ENCODE data around the gene GNAQ.
"Not testable (repeated sequence)": the region's sequence is repeated elsewhere in the genome, so short reads cannot be mapped to it uniquely, and the experiment has no call there.

GNAQ gene

DNA sequence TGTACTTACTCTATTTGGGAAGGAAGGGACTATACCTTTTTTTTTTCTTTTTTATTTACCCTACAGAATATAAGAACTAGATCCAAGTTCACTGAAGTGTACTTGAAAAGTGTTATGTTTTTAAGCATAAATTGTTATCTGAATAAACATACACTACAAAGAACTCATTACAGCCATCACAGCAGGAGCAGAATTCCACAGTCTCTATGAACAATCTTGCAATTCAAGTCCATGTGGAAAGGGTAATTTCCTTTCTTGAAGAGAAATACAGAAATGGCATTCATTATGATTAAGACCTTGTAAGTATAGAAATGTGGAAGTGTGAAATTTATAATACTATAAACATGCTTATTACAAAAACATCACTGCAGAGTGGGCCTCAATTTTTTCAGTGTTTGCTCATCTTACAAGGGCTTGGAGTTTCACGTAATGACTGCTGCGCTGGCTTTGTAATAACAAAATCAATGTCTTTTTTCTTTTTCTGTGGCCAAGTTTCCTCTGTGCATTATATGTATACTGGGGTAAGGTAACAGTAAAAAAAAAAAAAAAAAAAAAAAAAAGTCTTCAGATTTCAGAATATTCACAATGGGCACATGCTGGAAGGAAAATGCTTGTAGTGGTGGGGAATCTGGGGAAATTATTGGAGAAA is 306.4 kb downstream of the GNAQ start:
- Histone ChIP-seq H3K27ac (no peak overlapping the region), H3K4me3 (no peak overlapping the region)
- DNase-seq (ENCODE audit: low spot score) = no peak
- no peak for TF ChIP-seq CTCF (IDR thresholded peaks at IDR 0.05)

- H3K4me3 ChIP-seq; DNase-seq (ENCODE audit: low spot score): not testable (repeated sequence)
- H3K27ac ChIP-seq = peak overlapping the region in 1 of 2 donors; percentile 35
These were observed 310.5 kb downstream of the GNAQ start for GRCh38 chr9:77721156-77721555.

DNA sequence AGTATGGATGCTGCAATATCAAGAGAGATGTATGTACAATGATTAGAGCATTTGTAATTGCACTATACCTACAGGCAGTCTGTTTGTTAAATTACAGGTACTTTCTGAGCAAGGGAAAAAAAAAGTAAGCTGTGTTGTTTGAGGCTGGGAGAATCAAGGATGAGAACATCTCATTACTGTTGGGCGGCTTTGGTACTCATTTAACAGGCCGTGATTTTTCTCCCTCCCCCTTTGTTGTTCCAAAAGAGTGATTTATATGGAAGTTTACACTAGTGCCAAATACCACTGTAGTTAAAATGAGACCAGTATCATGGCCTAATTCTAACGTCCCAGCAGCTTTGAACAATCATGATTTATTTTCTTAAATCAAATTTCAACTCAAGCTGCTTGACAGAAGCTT is 312.3 kb downstream of the GNAQ start:
- no peak for TF ChIP-seq CTCF (IDR thresholded peaks at IDR 0.05)
- Histone ChIP-seq H3K27ac (no peak overlapping the region), H3K4me3 (no peak overlapping the region)
- DNase-seq (ENCODE audit: low spot score) = no peak

- DNase-seq (ENCODE audit: low spot score); H3K27ac ChIP-seq; H3K4me3 ChIP-seq: not testable (repeated sequence)
These were observed 313.3 kb downstream of the GNAQ start for GRCh38 chr9:77718298-77718640.

- not testable (repeated sequence) for DNase-seq (ENCODE audit: low spot score); H3K27ac ChIP-seq; H3K4me3 ChIP-seq
These were observed 313.9 kb downstream of the GNAQ start for GRCh38 chr9:77717608-77718297.

- TF ChIP-seq CTCF (IDR thresholded peaks at IDR 0.05) = no peak
- Histone ChIP-seq H3K27ac (no peak overlapping the region), H3K4me3 (no peak overlapping the region)
- no peak for DNase-seq (ENCODE audit: low spot score)
These were observed 317.5 kb downstream of the GNAQ start for GRCh38 chr9:77714077-77714549.

GRCh38 chr9:77712533-77713130 is 319.0 kb downstream of the GNAQ start:
- TF ChIP-seq CTCF (IDR thresholded peaks at IDR 0.05) = no peak
- no peak for DNase-seq (ENCODE audit: low spot score)
- H3K4me3 ChIP-seq = no peak overlapping the region
- no peak overlapping the region for H3K27ac ChIP-seq

- Histone ChIP-seq H3K27ac (no peak overlapping the region), H3K4me3 (no peak overlapping the region)
- TF ChIP-seq CTCF (IDR thresholded peaks at IDR 0.05) = no peak
- no peak for DNase-seq (ENCODE audit: low spot score)
These were observed 320.5 kb downstream of the GNAQ start for GRCh38 chr9:77710965-77711648.
